Spleen (tissue), 11 donors: Measurements from ENCODE around the gene SIRT4. TPM values are rescaled to one million over a fixed set of nuclear protein-coding genes. Genes with fewer than 3 reads are reported as not detected.

Experiments used
- DNase-seq: peaks from one replicate; pipeline ENCODE4 v3.0.0-alpha.2; 2020
- H3K27ac ChIP-seq, 8 donors: fragments of 200-600 bp; sonication (generic) in 7 of 8; 1 replicate in 4 of 8; 2 replicates in 4 of 8; pipeline versions ENCODE4 v1.5.0 to v1.8.0; 2016 to 2021; ENCODE audit warnings: inconsistent platforms in 4 of 8, mild to moderate bottlenecking in 4 of 8, moderate library complexity in 1 of 8
- H3K27me3 ChIP-seq, 7 donors: fragments of 200-600 bp; sonication (generic) in 6 of 7; replicated peaks in 1 of 7; 1 replicate in 4 of 7; 2 replicates in 3 of 7; pipeline versions ENCODE4 v1.5.0 to v1.8.0; 2016 to 2021; ENCODE audit warnings: inconsistent platforms in 3 of 7, mild to moderate bottlenecking in 1 of 7
- H3K36me3 ChIP-seq, 6 donors: fragments of 200-600 bp; sonication (generic) in 5 of 6; 1 replicate in 4 of 6; 2 replicates in 2 of 6; pipeline versions ENCODE4 v1.5.0 to v1.8.0; 2016 to 2021; ENCODE audit warnings: inconsistent platforms in 2 of 6
- H3K4me1 ChIP-seq, 6 donors: fragments of 200-600 bp; sonication (generic) in 5 of 6; 1 replicate in 3 of 6; 2 replicates in 3 of 6; pipeline versions ENCODE4 v1.5.0 to v1.8.0; 2016 to 2021; ENCODE audit warnings: inconsistent platforms in 3 of 6
- H3K4me3 ChIP-seq, 8 donors: fragments of 200-600 bp; sonication (generic) in 7 of 8; 1 replicate in 4 of 8; 2 replicates in 4 of 8; pipeline versions ENCODE4 v1.5.0 to v1.8.0; 2016 to 2021; ENCODE audit warnings: inconsistent platforms in 4 of 8, mild to moderate bottlenecking in 4 of 8, moderate library complexity in 2 of 8
- H3K9me3 ChIP-seq, 8 donors: fragments of 200-600 bp; sonication (generic) in 7 of 8; 1 replicate in 4 of 8; 2 replicates in 4 of 8; pipeline versions ENCODE4 v1.5.0 to v1.8.0; 2016 to 2021; ENCODE audit warnings: inconsistent platforms in 4 of 8
- CTCF ChIP-seq, 11 experiments: fragments of 200-600 bp in 7 of 11; fragments of 450-650 bp in 4 of 11; sonication (generic) in 4 of 11; IDR thresholded peaks in 8 of 11; conservative IDR thresholded peaks in 3 of 11; 1 replicate in 7 of 11; 2 replicates in 4 of 11; pipeline versions ENCODE4 v1.4.0 to v1.8.0; 2016 to 2021; ENCODE audit warnings: antibody characterized with exemption in 11 of 11, inconsistent platforms in 4 of 11, mild to moderate bottlenecking in 1 of 11
- POLR2A ChIP-seq, 3 donors: fragments of 450-650 bp; IDR thresholded peaks; one replicate each; pipeline ENCODE4 v1.5.1; 2017; ENCODE audit warnings: antibody characterized with exemption in 3 of 3, mild to moderate bottlenecking in 1 of 3
- POLR2AphosphoS5 ChIP-seq, 3 donors: sonication (generic); formaldehyde crosslinking; IDR thresholded peaks; one replicate each; pipeline ENCODE4 v1.5.1; 2017; ENCODE audit warnings: antibody characterized with exemption in 3 of 3
- WGBS, 5 donors: extraction: QIAGEN DNeasy Blood & Tissue Kit in 3 of 5; methylation state at CpG; one replicate each; pipeline versions ENCODE4 v1.1.5 to v1.1.7; 2013 to 2018; 5-methylcytosine and 5-hydroxymethylcytosine counted together
- intact Hi-C: fragments of 100-400 bp; cut with DNase I; formaldehyde crosslinking; loops from one replicate; pipeline ENCODE4 v1.15.0; 2023; ENCODE audit warnings: low total_unique reads
- polyA plus RNA-seq, 3 donors: library from polyadenylated mRNA; stranded (reverse); fragments of 200-250 nt; gene quantifications; one replicate each; pipeline ENCODE4 v1.2.1, GENCODE V29; 2013
- total RNA-seq, 7 donors: library from RNA; depleted of rRNA in 3 of 7; stranded (reverse); fragments of >200 nt in 3 of 7; fragmentation: NEBNext Ultra II Directional in 4 of 7; extraction: Animal tissue kit (Norgen Biotek cat#: 25700) in 4 of 7; gene quantifications; one replicate each; pipeline versions ENCODE4 v1.1.0 to v1.2.1, GENCODE V29; 2016 to 2021
- donor health status: healthy with polysubstance abuse.
- donor health status: DM: no; HTN: no; CAD: no; lungs with moderate emphysema.
- donor health status: DM: no; HTN: no; CAD: no.
- donor health status: Bipolar disorder and iron deficiency.
- donor health status: healthy.
- donor health status: DM: no; HTN: no; CAD: no.
- donor health status: DM: yes; HTN: yes; CAD: no.

Gene SIRT4
- total and polyA plus RNA-seq, 10 donors = 0.66 to 2.6 (median 1.4) TPM

- intact Hi-C loops = no loop called here
- Histone ChIP-seq H3K27me3 (peaks cover 0 to 34% (median 0%) of the 10 kb centered on the region in 7 donors), H3K4me1 (peaks cover 43 to 100% (median 94%) of the 10 kb centered on the region in 6 donors), H3K27ac (peak overlapping the region in 5 of 8 donors; percentile 13 to 97 (median 85)), H3K36me3 (peaks cover 0 to 37% (median 0%) of the 10 kb centered on the region in 6 donors), H3K4me3 (no peak overlapping the region), H3K9me3 (no peaks in the 10 kb centered on the region)
- 86 to 93% (median 92%) methylated on average over 5 of the region's 5 CpGs for WGBS, 5 donors
- DNase-seq = no peak
- TF ChIP-seq CTCF (IDR thresholded peaks at IDR 0.05 in 8 of 11, conservative IDR thresholded peaks at IDR 0.05 in 3 of 11) (no peak), POLR2AphosphoS5 (IDR thresholded peaks at IDR 0.05) (no peak), POLR2A (IDR thresholded peaks at IDR 0.05) (no peak)
Measured at GRCh38 chr12:120258323-120258896, 43.7 kb upstream of the SIRT4 start.

GRCh38 chr12:120259418-120260202 is 42.5 kb upstream of the SIRT4 start:
- no peak for TF ChIP-seq CTCF (IDR thresholded peaks at IDR 0.05 in 8 of 11, conservative IDR thresholded peaks at IDR 0.05 in 3 of 11)
- no peak for TF ChIP-seq POLR2A (IDR thresholded peaks at IDR 0.05)
- TF ChIP-seq POLR2AphosphoS5 (IDR thresholded peaks at IDR 0.05) = no peak
- H3K4me3 ChIP-seq = peak overlapping the region in 1 of 8 donors; percentile 6
- peaks cover 0 to 37% (median 0%) of the 10 kb centered on the region in 7 donors for H3K27me3 ChIP-seq
- no peaks in the 10 kb centered on the region for H3K9me3 ChIP-seq
- 71 to 85% (median 78%) methylated on average over 8 of the region's 8 CpGs for WGBS, 5 donors
- peak overlapping the region in 7 of 8 donors; percentile 7 to 97 (median 71) for H3K27ac ChIP-seq
- H3K4me1 ChIP-seq = peaks cover 36 to 100% (median 94%) of the 10 kb centered on the region in 6 donors
- intact Hi-C loops = loop anchor here (10.0 kb wide), 1 partner anchor 45 kb away; no protein-coding TSS in a partner anchor
- H3K36me3 ChIP-seq = peaks cover 0 to 37% (median 0%) of the 10 kb centered on the region in 6 donors
- DNase-seq = no peak

GRCh38 chr12:120260607-120261006 is 41.5 kb upstream of the SIRT4 start:
- H3K9me3 ChIP-seq = no peaks in the 10 kb centered on the region
- H3K27me3 ChIP-seq = peaks cover 0 to 38% (median 0%) of the 10 kb centered on the region in 7 donors
- H3K27ac ChIP-seq = peak overlapping the region in 3 of 8 donors; percentile 71 to 97 (median 95)
- no peak for TF ChIP-seq POLR2AphosphoS5 (IDR thresholded peaks at IDR 0.05)
- no peak for TF ChIP-seq CTCF (IDR thresholded peaks at IDR 0.05 in 8 of 11, conservative IDR thresholded peaks at IDR 0.05 in 3 of 11)
- TF ChIP-seq POLR2A (IDR thresholded peaks at IDR 0.05) = no peak
- H3K4me1 ChIP-seq = peaks cover 32 to 98% (median 88%) of the 10 kb centered on the region in 6 donors
- peaks cover 0 to 28% (median 0%) of the 10 kb centered on the region in 6 donors for H3K36me3 ChIP-seq
- intact Hi-C loops = loop anchor here (10.0 kb wide), 1 partner anchor 46 kb away; no protein-coding TSS in a partner anchor
- DNase-seq = no peak
- 84 to 93% (median 88%) methylated on average over 5 of the region's 5 CpGs for WGBS, 5 donors
- no peak overlapping the region for H3K4me3 ChIP-seq
